ELR (cell line): ENCODE measurements around the gene HSPG2.
"Not testable (repeated sequence)": the region's sequence is repeated elsewhere in the genome, so short reads cannot be mapped to it uniquely, and the experiment has no call there.

Source experiments
- DNase-seq: peaks from one replicate; pipeline ENCODE4 v3.0.0-alpha.2; 2015; ENCODE audit warnings: low read depth

The HSPG2 gene

GRCh38 chr1:21823980-21824702, 113.0 kb downstream of the HSPG2 start:
- DNase-seq, result no peak

GRCh38 chr1:21823206-21823979, 113.7 kb downstream of the HSPG2 start:
- no peak for DNase-seq

- no peak for DNase-seq
These were observed 114.8 kb downstream of the HSPG2 start for GRCh38 chr1:21822349-21822748.

GRCh38 chr1:21821385-21822019, 115.6 kb downstream of the HSPG2 start:
- no peak for DNase-seq

- no peak for DNase-seq
These were observed 116.4 kb downstream of the HSPG2 start for GRCh38 chr1:21820597-21821232.

GRCh38 chr1:21818656-21819055, 118.5 kb downstream of the HSPG2 start:
- DNase-seq, result peak; percentile 55

- peak; percentile 84 for DNase-seq
These were observed 120.4 kb downstream of the HSPG2 start for GRCh38 chr1:21816602-21817302.

GRCh38 chr1:21815724-21816321, 121.3 kb downstream of the HSPG2 start:
- DNase-seq, result no peak

- DNase-seq, result no peak
These were observed 122.0 kb downstream of the HSPG2 start for GRCh38 chr1:21814981-21815582.

- no peak for DNase-seq
These were observed 122.7 kb downstream of the HSPG2 start for GRCh38 chr1:21814241-21814918.

- DNase-seq, result no peak
These were observed 123.6 kb downstream of the HSPG2 start for GRCh38 chr1:21813542-21813941.

GRCh38 chr1:21811875-21812305, 125.2 kb downstream of the HSPG2 start, which contains the start of gene LDLRAD2:
LDLRAD2 (plus strand) TSS chr1:21812265; CDS start chr1:21812452, 187 bp downstream.
- DNase-seq, result no peak

- DNase-seq, result no peak
These were observed 132.6 kb downstream of the HSPG2 start for GRCh38 chr1:21804536-21804935.

GRCh38 chr1:21801100-21801499, 136.0 kb downstream of the HSPG2 start:
- DNase-seq, result peak; percentile 85

GRCh38 chr1:21799730-21800129, 137.4 kb downstream of the HSPG2 start:
- DNase-seq, result no peak

- DNase-seq, result no peak
These were observed 142.0 kb downstream of the HSPG2 start for GRCh38 chr1:21795075-21795474.

GRCh38 chr1:21794656-21795055, 142.5 kb downstream of the HSPG2 start:
- no peak for DNase-seq

- no peak for DNase-seq
These were observed 144.0 kb downstream of the HSPG2 start for GRCh38 chr1:21793104-21793503.

GRCh38 chr1:21786640-21787039, 150.5 kb downstream of the HSPG2 start:
- no peak for DNase-seq

- DNase-seq, result not testable (repeated sequence)
These were observed 151.3 kb downstream of the HSPG2 start for GRCh38 chr1:21785764-21786163.
